DND-41 (cell line): ENCODE measurements around the gene MAP4.

Source experiments
- EZH2 ChIP-seq: IDR thresholded peaks from 3 replicates; pipeline ENCODE4 v1.6.1; 2012; ENCODE audit warnings: borderline replicate concordance, low read depth, mild to moderate bottlenecking, moderate library complexity, low read length, inconsistent platforms; ENCODE audit not compliant: severe bottlenecking
- TF ChIP-seq, protein P1 (sequence below): IDR thresholded peaks from 2 replicates; pipeline ENCODE4 v1.5.1; 2012; ENCODE audit warnings: borderline replicate concordance, low read length, moderate library complexity, mild to moderate bottlenecking; ENCODE audit not compliant: poor library complexity, severe bottlenecking; ENCODE audit errors: extremely low read depth

DNA sequence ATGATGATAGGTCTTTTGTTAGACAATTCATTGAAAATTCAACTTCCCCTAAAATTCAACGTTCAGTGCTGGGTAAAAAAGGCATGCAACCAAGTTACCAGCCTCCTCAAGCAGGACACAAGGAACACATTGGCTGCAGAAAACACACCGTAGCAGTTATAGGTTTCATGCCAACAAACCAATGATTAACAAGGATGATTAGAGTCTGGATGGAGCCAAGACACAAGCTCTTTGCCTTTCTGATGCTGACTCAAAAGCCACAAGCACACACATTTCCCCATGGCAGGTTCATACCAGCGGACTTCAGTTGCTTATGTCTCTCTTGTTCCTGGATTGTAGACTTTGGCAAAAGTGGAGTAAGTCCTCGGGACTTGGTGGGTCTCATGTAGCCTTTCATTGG is 107.5 kb downstream of the MAP4 start:
- TF ChIP-seq, protein P1, sequence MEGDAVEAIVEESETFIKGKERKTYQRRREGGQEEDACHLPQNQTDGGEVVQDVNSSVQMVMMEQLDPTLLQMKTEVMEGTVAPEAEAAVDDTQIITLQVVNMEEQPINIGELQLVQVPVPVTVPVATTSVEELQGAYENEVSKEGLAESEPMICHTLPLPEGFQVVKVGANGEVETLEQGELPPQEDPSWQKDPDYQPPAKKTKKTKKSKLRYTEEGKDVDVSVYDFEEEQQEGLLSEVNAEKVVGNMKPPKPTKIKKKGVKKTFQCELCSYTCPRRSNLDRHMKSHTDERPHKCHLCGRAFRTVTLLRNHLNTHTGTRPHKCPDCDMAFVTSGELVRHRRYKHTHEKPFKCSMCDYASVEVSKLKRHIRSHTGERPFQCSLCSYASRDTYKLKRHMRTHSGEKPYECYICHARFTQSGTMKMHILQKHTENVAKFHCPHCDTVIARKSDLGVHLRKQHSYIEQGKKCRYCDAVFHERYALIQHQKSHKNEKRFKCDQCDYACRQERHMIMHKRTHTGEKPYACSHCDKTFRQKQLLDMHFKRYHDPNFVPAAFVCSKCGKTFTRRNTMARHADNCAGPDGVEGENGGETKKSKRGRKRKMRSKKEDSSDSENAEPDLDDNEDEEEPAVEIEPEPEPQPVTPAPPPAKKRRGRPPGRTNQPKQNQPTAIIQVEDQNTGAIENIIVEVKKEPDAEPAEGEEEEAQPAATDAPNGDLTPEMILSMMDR, result no peak
- no peak for TF ChIP-seq EZH2
